Measurements from ENCODE around the gene CTAGE1. TPM values are rescaled to one million over a fixed set of nuclear protein-coding genes. Genes with fewer than 3 reads are reported as not detected.

Gene CTAGE1
- polyA plus RNA-seq, 4 donors: 0.05 TPM; not detected in 3

- DNase-seq (ENCODE audit: low read depth in 4 of 4, low spot score in 3 of 4): no peak
These were observed 21.7 kb upstream of the CTAGE1 start for GRCh38 chr18:22439447-22439846.

DNA sequence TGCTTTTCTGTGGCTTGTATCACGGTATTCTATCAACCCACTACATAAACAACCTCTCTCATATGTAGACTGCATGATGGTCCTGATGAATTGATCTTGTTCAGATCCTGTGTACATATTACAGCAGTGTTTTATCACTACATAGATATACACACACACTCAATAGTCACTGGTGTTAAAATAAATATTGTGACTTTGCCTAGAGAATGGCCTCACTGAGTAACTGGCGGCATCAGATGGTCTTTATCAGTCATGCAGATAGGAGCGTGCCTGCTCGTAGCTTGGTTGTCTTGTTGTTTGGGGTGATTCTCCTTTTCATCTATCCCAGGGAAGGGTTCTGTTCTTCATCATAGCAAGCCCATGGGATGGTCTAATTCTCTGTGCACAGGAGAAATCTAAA lies 18.4 kb upstream of the CTAGE1 start:
- no peak for DNase-seq (ENCODE audit: low read depth in 4 of 4, low spot score in 3 of 4)

- no peak for DNase-seq (ENCODE audit: low read depth in 4 of 4, low spot score in 3 of 4)
These were observed 17.4 kb upstream of the CTAGE1 start for GRCh38 chr18:22434973-22435608.

- DNase-seq (ENCODE audit: low read depth in 4 of 4, low spot score in 3 of 4): no peak
These were observed 16.2 kb upstream of the CTAGE1 start for GRCh38 chr18:22433956-22434355.

DNA sequence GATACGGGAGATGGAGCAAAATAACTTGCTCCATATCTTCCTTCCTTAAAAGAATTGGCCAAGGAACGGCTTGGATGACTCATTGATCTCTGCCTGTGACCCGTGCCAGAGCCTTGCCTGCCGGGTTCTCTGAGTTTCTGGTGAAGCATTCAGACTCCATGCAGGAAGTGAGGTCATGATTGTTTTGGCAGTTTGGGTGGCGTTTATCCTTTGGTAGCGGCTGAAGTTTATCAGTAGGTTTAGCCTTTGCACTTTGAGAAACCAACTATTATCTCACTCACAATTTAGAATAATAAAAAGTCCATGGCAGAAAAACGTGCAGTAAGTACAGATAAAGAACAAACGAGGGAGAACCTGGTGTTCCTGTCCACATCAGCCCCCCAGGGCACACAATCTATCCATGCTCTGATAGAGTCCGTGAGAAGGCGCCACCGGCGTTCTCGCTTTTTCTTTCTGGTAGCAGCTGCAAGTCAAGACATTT lies 15.0 kb upstream of the CTAGE1 start:
- DNase-seq (ENCODE audit: low read depth in 4 of 4, low spot score in 3 of 4): no peak

GRCh38 chr18:22429564-22429963 lies 11.8 kb upstream of the CTAGE1 start:
- DNase-seq (ENCODE audit: low read depth in 4 of 4, low spot score in 3 of 4): no peak

DNA sequence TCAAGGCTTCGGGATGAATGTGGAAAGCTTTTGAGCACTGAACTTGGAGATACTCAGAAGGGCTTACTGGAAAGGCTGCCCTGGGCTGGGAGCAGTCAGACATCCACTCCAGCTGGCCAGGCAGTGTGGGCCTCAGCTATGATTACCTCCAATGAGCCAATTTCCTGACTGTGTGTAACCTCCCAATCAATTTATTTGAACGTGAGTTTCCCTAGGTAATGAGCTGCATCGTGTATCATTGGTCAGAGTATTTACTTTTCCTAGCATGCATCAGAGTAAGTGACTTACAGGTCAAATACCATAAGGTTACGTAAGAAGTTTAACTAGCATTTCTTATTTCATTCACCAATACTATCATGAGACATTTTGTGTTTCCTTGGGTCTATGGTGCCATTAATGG lies 11.0 kb upstream of the CTAGE1 start:
- DNase-seq (ENCODE audit: low read depth in 4 of 4, low spot score in 3 of 4): no peak

- DNase-seq (ENCODE audit: low read depth in 4 of 4, low spot score in 3 of 4): no peak
These were observed 10.3 kb upstream of the CTAGE1 start for GRCh38 chr18:22427822-22428549.

- DNase-seq (ENCODE audit: low read depth in 4 of 4, low spot score in 3 of 4): no peak
These were observed 6.8 kb upstream of the CTAGE1 start for GRCh38 chr18:22424565-22424963.

- no peak for DNase-seq (ENCODE audit: low read depth in 4 of 4, low spot score in 3 of 4)
These were observed 6.3 kb upstream of the CTAGE1 start for GRCh38 chr18:22423878-22424564.

GRCh38 chr18:22422909-22423548 lies 5.3 kb upstream of the CTAGE1 start:
- DNase-seq (ENCODE audit: low read depth in 4 of 4, low spot score in 3 of 4): no peak

DNA sequence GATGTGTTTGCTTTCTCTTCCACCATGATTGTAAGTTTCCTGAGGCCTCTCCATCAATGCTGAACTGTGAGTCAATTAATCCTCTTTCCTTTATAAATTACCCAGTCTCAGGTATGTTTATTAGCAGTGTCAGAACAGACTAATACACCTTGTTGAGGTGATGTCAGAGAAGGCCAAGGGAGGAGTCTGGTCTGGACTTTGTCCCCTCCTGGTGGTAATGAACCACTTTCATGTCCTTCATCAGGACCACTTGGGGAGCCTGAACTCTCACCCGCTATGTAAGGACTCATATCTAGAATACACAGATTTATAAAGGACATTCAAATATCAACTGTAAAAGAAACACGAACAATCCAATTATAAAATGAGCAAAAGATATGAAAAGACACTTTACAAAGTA lies 2.9 kb upstream of the CTAGE1 start:
- DNase-seq (ENCODE audit: low read depth in 4 of 4, low spot score in 3 of 4): no peak

- DNase-seq (ENCODE audit: low read depth in 4 of 4, low spot score in 3 of 4): no peak
These were observed 5.4 kb downstream of the CTAGE1 start for GRCh38 chr18:22412176-22412911.

GRCh38 chr18:22411446-22411845 lies 6.3 kb downstream of the CTAGE1 start:
- no peak for DNase-seq (ENCODE audit: low read depth in 4 of 4, low spot score in 3 of 4)

DNA sequence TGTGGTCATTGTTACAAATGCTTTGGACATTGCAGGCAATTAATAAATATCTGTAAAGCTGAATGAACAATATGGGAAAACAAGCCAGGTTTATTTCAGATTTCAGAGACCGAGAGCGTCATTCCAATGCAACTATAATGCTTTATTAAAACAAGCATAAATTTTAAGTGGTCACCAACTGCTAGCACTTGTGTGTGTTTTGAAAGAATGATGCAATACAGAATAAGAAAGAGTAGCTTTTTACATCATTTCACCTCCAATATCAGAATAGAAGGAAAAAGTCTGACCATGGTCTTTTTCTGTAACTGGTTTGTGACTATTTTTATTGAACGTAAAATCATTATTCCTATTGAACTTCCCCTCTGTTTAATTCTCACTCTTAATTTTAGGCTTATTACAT lies 7.6 kb downstream of the CTAGE1 start:
- no peak for DNase-seq (ENCODE audit: low read depth in 4 of 4, low spot score in 3 of 4)

- DNase-seq (ENCODE audit: low read depth in 4 of 4, low spot score in 3 of 4): no peak
These were observed 8.3 kb downstream of the CTAGE1 start for GRCh38 chr18:22409445-22409844.

GRCh38 chr18:22408059-22408458 lies 9.7 kb downstream of the CTAGE1 start:
- DNase-seq (ENCODE audit: low read depth in 4 of 4, low spot score in 3 of 4): no peak

DNA sequence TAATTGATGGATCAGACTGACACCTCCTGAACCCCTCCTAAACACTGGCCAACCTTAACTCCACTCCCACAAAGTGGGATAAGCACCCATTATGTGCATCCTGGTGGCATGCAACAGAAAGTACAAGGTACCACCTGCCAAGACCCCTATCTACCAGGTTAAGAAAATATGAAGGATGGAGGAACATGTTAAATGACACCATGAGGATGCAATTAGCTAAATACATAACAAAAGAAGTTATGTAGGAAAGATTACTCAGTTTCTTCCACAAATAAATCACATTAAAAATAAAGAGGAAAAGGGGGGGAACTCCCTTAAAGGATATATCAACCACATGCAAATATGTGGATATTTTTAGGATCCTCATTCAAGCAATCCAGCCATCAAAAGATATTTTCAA lies 12.6 kb downstream of the CTAGE1 start:
- DNase-seq (ENCODE audit: low read depth in 4 of 4, low spot score in 3 of 4): no peak

- DNase-seq (ENCODE audit: low read depth in 4 of 4, low spot score in 3 of 4): no peak
These were observed 13.8 kb downstream of the CTAGE1 start for GRCh38 chr18:22403950-22404349.

DNA sequence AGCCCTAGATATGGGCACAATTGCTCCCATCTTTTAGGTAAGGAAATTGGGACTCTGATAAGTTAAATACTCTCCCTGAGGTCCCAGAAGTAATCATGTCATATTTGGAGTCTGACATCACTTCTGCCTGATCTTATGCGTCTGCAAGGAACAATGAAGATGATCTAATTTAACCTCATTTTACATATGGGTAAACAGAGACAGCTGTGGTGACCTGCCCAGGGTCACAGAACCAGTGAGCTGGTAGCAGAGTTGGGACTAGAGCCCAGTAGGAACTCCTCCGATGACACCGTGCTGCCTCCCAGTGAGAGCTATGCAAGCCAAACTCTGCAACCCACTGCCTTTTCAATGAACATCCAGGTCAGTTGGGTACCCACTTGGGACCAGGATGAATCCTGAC lies 17.8 kb downstream of the CTAGE1 start:
- DNase-seq (ENCODE audit: low read depth in 4 of 4, low spot score in 3 of 4): no peak

GRCh38 chr18:22398464-22398863 lies 19.3 kb downstream of the CTAGE1 start:
- DNase-seq (ENCODE audit: low read depth in 4 of 4, low spot score in 3 of 4): no peak

All from left renal pelvis (tissue), 4 donors.